Small intestine (tissue), 7 donors: ENCODE results near the gene CPED1. TPM values are rescaled to one million over a fixed set of nuclear protein-coding genes. Genes with fewer than 3 reads are reported as not detected.
"Not testable (repeated sequence)": the region's sequence is repeated elsewhere in the genome, so short reads cannot be mapped to it uniquely, and the experiment has no call there.

ENCODE experiments used
- DNase-seq, 2 donors: peaks; one replicate each; pipeline versions ENCODE4 v3.0.0 to v3.0.0-alpha.2; 2013
- FAIRE-seq: peaks from 2 replicates; lab custom pipeline; 2012; peaks lifted over from hg19 to GRCh38; lab: Jason Lieb, UNC
- H3K27ac ChIP-seq, 3 donors: one replicate each; pipeline ENCODE4 v1.5.1; 2013; ENCODE audit warnings: low read length in 2 of 3, mild to moderate bottlenecking in 2 of 3, control low read depth in 1 of 3, inconsistent platforms in 1 of 3, low read depth in 1 of 3, moderate library complexity in 1 of 3
- H3K27me3 ChIP-seq, 3 donors: one replicate each; pipeline ENCODE4 v1.6.1; 2013; ENCODE audit warnings: low read length in 3 of 3, inconsistent platforms in 1 of 3; ENCODE audit not compliant: control insufficient read depth in 3 of 3, insufficient read depth in 3 of 3
- H3K36me3 ChIP-seq, 3 donors: one replicate each; pipeline ENCODE4 v1.6.1; 2013; ENCODE audit warnings: low read length in 3 of 3, inconsistent platforms in 1 of 3, low read depth in 1 of 3, mild to moderate bottlenecking in 1 of 3, moderate library complexity in 1 of 3; ENCODE audit not compliant: control insufficient read depth in 3 of 3, insufficient read depth in 2 of 3
- H3K4me1 ChIP-seq, 3 donors: one replicate each; pipeline ENCODE4 v1.6.1; 2013; ENCODE audit warnings: low read length in 2 of 3, inconsistent platforms in 1 of 3, low read depth in 1 of 3, mild to moderate bottlenecking in 1 of 3, moderate library complexity in 1 of 3; ENCODE audit not compliant: control insufficient read depth in 3 of 3, insufficient read depth in 2 of 3
- H3K4me3 ChIP-seq, 3 donors: one replicate each; pipeline ENCODE4 v1.5.1; 2013; ENCODE audit warnings: low read length in 3 of 3, control low read depth in 1 of 3, inconsistent platforms in 1 of 3, low read depth in 1 of 3, mild to moderate bottlenecking in 1 of 3, moderate library complexity in 1 of 3
- H3K9me3 ChIP-seq, 2 donors: one replicate each; pipeline ENCODE4 v1.6.1; 2013; ENCODE audit warnings: low read depth in 1 of 2, low read length in 1 of 2; ENCODE audit not compliant: control insufficient read depth in 2 of 2, insufficient read depth in 1 of 2
- WGBS, 3 donors: extraction: QIAGEN DNeasy Blood & Tissue Kit; methylation state at CpG; one replicate each; pipeline ENCODE4 v1.1.7; 2013; 5-methylcytosine and 5-hydroxymethylcytosine counted together
- polyA plus RNA-seq, 4 donors: library from polyadenylated mRNA; stranded (reverse) in 3 of 4; unstranded in 1 of 4; fragments of 200-250 nt in 3 of 4; fragments of 120-200 nt in 1 of 4; gene quantifications; one replicate each; pipeline versions ENCODE4 v1.2.1 to v1.2.3, GENCODE V29; 2013
- donor health status: healthy with polysubstance abuse.
- donor health status: control.
- donor health status: control.
- donor health status: Bipolar disorder and iron deficiency.
- donor health status: healthy.

CPED1 gene
- polyA plus RNA-seq, 4 donors: 0.22 to 8.7 (median 1.9) TPM

GRCh38 chr7:121109145-121109544, 120.6 kb downstream of the CPED1 start:
- DNase-seq: no peak
- Histone ChIP-seq H3K27me3 (no peaks in the 10 kb centered on the region), H3K4me3 (no peak overlapping the region), H3K4me1 (no peaks in the 10 kb centered on the region), H3K9me3 (no peaks in the 10 kb centered on the region), H3K36me3 (no peaks in the 10 kb centered on the region), H3K27ac (no peak overlapping the region)
- 76 to 85% (median 83%) methylated on average over 6 of the region's 6 CpGs for WGBS, 3 donors
- no peak for FAIRE-seq

GRCh38 chr7:121113288-121113687, 124.8 kb downstream of the CPED1 start:
- no peak for DNase-seq
- H3K27ac ChIP-seq: no peak overlapping the region
- H3K4me1 ChIP-seq: no peaks in the 10 kb centered on the region
- no peaks in the 10 kb centered on the region for H3K27me3 ChIP-seq
- H3K9me3 ChIP-seq: no peaks in the 10 kb centered on the region
- FAIRE-seq: no peak
- H3K36me3 ChIP-seq: no peaks in the 10 kb centered on the region
- no peak overlapping the region for H3K4me3 ChIP-seq

DNA sequence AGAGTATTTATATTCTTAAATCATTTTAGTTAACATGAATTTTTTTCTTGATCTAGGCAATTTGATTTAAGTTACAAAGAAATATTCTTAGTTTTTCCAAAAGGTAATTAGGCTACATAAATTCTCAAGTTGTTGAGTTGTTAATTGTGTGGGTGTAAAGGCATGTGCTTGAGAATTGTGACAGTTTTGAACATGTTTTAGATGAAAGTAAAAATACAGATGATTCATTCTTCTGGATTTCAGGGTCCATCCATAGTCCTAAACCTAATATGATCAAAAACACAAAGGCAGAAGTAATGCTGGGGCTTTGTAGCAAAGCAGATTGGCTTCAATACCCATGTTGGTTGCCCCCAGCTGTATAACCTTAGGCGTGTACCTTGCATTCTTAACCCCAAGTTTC, 127.9 kb downstream of the CPED1 start:
- DNase-seq: no peak
- no peak for FAIRE-seq
- Histone ChIP-seq H3K36me3 (no peaks in the 10 kb centered on the region), H3K27me3 (no peaks in the 10 kb centered on the region), H3K27ac (no peak overlapping the region), H3K9me3 (no peaks in the 10 kb centered on the region), H3K4me1 (no peaks in the 10 kb centered on the region), H3K4me3 (no peak overlapping the region)
- 88 to 92% (median 90%) methylated on average over 1 of the region's 1 CpG for WGBS, 3 donors

GRCh38 chr7:121119047-121119446, 130.5 kb downstream of the CPED1 start:
- whole genome bisulfite sequencing, 3 donors: 89 to 93% (median 92%) methylated on average over 9 of the region's 9 CpGs
- Histone ChIP-seq H3K36me3 (no peaks in the 10 kb centered on the region), H3K9me3 (no peaks in the 10 kb centered on the region), H3K27me3 (no peaks in the 10 kb centered on the region), H3K4me1 (no peaks in the 10 kb centered on the region), H3K27ac (no peak overlapping the region), H3K4me3 (no peak overlapping the region)
- DNase-seq (no peak), FAIRE-seq (no peak)

- no peaks in the 10 kb centered on the region for H3K9me3 ChIP-seq
- no peak for FAIRE-seq
- DNase-seq: no peak
- H3K27ac ChIP-seq: no peak overlapping the region
- no peak overlapping the region for H3K4me3 ChIP-seq
- WGBS, 3 donors: 46 to 55% (median 52%) methylated on average over 2 of the region's 2 CpGs
- H3K27me3 ChIP-seq: no peaks in the 10 kb centered on the region
- no peaks in the 10 kb centered on the region for H3K4me1 ChIP-seq
- H3K36me3 ChIP-seq: no peaks in the 10 kb centered on the region
Measured at GRCh38 chr7:121123032-121123431, 134.5 kb downstream of the CPED1 start.

- H3K27me3 ChIP-seq, H3K27ac ChIP-seq, H3K4me1 ChIP-seq, DNase-seq, H3K36me3 ChIP-seq, FAIRE-seq, H3K9me3 ChIP-seq, H3K4me3 ChIP-seq: not testable (repeated sequence)
- WGBS, 3 donors: 63 to 83% (median 73%) methylated on average over 1 of the region's 1 CpG
Measured at GRCh38 chr7:121125454-121125853, 136.9 kb downstream of the CPED1 start.

GRCh38 chr7:121126201-121126600, 137.7 kb downstream of the CPED1 start:
- H3K4me3 ChIP-seq: no peak overlapping the region
- H3K36me3 ChIP-seq: no peaks in the 10 kb centered on the region
- H3K4me1 ChIP-seq: no peaks in the 10 kb centered on the region
- no peaks in the 10 kb centered on the region for H3K9me3 ChIP-seq
- WGBS, 3 donors: 94 to 100% (median 95%) methylated on average over 1 of the region's 1 CpG
- DNase-seq: no peak
- no peaks in the 10 kb centered on the region for H3K27me3 ChIP-seq
- no peak for FAIRE-seq
- no peak overlapping the region for H3K27ac ChIP-seq

DNA sequence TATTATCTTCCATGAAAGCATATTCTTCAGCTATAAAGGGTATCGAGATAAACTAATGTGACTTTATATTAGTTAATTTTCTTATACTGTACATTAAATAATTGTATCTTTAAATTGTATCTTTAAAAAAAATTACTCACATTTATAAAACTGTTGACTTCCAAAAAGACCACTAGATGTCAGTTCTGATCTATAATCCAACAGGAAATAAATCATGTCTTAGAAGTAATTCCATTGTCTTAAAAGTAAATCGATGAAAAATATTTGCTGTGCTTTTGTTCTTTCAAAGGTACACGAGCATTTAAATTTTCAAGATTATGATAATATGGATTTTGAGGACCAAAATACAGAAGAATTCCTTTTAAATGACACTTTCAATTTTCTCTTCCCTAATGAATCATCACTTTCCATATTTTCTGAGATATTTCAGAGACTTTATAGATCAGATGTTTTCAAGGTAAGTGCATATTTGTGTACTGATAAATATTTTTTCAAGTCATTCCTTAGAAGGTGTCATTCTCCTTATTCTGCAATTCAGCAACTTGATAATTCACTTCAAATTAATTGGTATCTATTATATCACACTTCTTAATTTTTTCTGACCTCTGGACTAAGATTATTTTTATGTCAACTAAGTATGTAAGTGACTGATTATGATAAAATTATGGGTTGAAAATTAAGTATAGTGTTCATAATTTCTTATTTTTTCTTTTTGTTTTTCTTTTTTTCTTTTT, 138.5 kb downstream of the CPED1 start:
- peak in 1 of 2 donors; percentile 5 for DNase-seq
- no peaks in the 10 kb centered on the region for H3K27me3 ChIP-seq
- no peaks in the 10 kb centered on the region for H3K9me3 ChIP-seq
- H3K27ac ChIP-seq: no peak overlapping the region
- H3K36me3 ChIP-seq: no peaks in the 10 kb centered on the region
- WGBS, 3 donors: 54 to 69% (median 55%) methylated on average over 3 of the region's 3 CpGs
- FAIRE-seq: peak; percentile 83
- no peaks in the 10 kb centered on the region for H3K4me1 ChIP-seq
- H3K4me3 ChIP-seq: no peak overlapping the region

- no peaks in the 10 kb centered on the region for H3K27me3 ChIP-seq
- no peaks in the 10 kb centered on the region for H3K4me1 ChIP-seq
- FAIRE-seq (no peak), DNase-seq (no peak)
- no peaks in the 10 kb centered on the region for H3K36me3 ChIP-seq
- H3K27ac ChIP-seq: no peak overlapping the region
- H3K9me3 ChIP-seq: no peaks in the 10 kb centered on the region
- H3K4me3 ChIP-seq: no peak overlapping the region
- 0% methylated on average over 1 of the region's 1 CpG for WGBS, 3 donors
Measured at GRCh38 chr7:121132940-121133339, 144.4 kb downstream of the CPED1 start.
